Measurements from ENCODE around the gene PARN. TPM values are rescaled to one million over a fixed set of nuclear protein-coding genes. Genes with fewer than 3 reads are reported as not detected.

Gene PARN
- polyA plus RNA-seq, 1 donor from 2014 or later = 22.3 TPM

DNA sequence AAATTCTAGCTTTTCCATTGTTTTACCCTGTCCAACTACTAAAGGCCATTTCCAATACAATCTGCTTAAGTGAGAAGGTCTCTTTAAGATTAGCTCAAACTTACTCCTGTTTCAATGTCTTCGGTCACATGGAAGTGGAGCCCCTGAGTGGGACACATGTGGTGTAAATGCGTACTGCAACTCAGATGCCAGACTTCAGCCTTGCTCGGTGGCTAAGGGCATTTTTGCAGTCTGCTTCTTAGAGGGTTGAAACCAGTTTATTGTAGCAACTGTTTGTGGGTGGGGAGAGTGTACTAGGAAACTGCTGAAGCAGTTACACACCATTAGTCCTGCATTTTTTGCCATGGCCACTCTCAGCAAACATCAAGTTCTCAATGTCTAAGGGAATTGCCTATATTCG lies 140.6 kb downstream of the PARN start:
- Histone ChIP-seq H3K9me3 (ENCODE audit: low read length) (no peaks in the 10 kb centered on the region), H3K36me3 (ENCODE audit: insufficient read depth, low read length) (no peaks in the 10 kb centered on the region), H4K20me1 (ENCODE audit: insufficient read depth) (no peaks in the 10 kb centered on the region), H3K27ac (ENCODE audit: low read length) (no peak overlapping the region), H3F3A (ENCODE audit: insufficient read depth, low read length, poor library complexity, severe bottlenecking) (no peaks in the 10 kb centered on the region), H3K4me3 (ENCODE audit: low read length) (no peak overlapping the region), H3K4me2 (ENCODE audit: low read length) (no peak overlapping the region), H3K79me2 (replicated peaks; ENCODE audit: insufficient read depth, low read length) (no peaks in the 10 kb centered on the region), H3K9ac (ENCODE audit: low read length) (no peak overlapping the region), H2AFZ (ENCODE audit: low read depth, low read length) (no peak overlapping the region), H3K27me3 (ENCODE audit: insufficient read depth, low read depth, low read length) (no peaks in the 10 kb centered on the region), H3K9me2 (ENCODE audit: insufficient read depth, low read length) (no peaks in the 10 kb centered on the region)
- TF ChIP-seq, protein P1, sequence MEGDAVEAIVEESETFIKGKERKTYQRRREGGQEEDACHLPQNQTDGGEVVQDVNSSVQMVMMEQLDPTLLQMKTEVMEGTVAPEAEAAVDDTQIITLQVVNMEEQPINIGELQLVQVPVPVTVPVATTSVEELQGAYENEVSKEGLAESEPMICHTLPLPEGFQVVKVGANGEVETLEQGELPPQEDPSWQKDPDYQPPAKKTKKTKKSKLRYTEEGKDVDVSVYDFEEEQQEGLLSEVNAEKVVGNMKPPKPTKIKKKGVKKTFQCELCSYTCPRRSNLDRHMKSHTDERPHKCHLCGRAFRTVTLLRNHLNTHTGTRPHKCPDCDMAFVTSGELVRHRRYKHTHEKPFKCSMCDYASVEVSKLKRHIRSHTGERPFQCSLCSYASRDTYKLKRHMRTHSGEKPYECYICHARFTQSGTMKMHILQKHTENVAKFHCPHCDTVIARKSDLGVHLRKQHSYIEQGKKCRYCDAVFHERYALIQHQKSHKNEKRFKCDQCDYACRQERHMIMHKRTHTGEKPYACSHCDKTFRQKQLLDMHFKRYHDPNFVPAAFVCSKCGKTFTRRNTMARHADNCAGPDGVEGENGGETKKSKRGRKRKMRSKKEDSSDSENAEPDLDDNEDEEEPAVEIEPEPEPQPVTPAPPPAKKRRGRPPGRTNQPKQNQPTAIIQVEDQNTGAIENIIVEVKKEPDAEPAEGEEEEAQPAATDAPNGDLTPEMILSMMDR (IDR thresholded peaks at IDR 0.05; ENCODE audit: poor library complexity, severe bottlenecking) = peak; percentile 14
- no peak for TF ChIP-seq RAD21 (conservative IDR thresholded peaks at IDR 0.05)

DNA sequence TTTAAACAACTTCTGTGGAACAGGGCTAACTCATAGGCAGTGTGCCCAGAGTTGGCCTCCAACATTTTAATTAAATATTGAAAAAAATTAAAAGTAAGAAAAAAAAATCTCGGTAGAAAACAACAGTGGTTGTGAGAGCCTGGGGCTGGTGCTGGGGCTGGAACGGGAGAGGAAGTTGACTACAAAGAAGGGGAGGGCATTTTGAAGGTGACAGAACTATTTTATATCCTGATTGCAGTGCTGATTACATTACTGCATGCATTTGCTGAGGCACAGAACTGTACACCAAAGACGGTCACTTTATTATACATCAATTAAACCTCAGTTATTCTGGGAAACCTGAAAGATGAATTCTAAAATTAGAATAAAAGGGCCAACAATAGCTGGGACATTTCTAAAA lies 142.5 kb downstream of the PARN start:
- Histone ChIP-seq H3K9me2 (ENCODE audit: insufficient read depth, low read length) (no peaks in the 10 kb centered on the region), H3F3A (ENCODE audit: insufficient read depth, low read length, poor library complexity, severe bottlenecking) (no peaks in the 10 kb centered on the region), H3K79me2 (replicated peaks; ENCODE audit: insufficient read depth, low read length) (no peaks in the 10 kb centered on the region), H3K4me3 (ENCODE audit: low read length) (no peak overlapping the region), H3K4me2 (ENCODE audit: low read length) (no peak overlapping the region), H3K27ac (ENCODE audit: low read length) (no peak overlapping the region), H3K36me3 (ENCODE audit: insufficient read depth, low read length) (no peaks in the 10 kb centered on the region), H4K20me1 (ENCODE audit: insufficient read depth) (no peaks in the 10 kb centered on the region), H3K9ac (ENCODE audit: low read length) (no peak overlapping the region), H3K27me3 (ENCODE audit: insufficient read depth, low read depth, low read length) (no peaks in the 10 kb centered on the region), H2AFZ (ENCODE audit: low read depth, low read length) (no peak overlapping the region), H3K9me3 (ENCODE audit: low read length) (no peaks in the 10 kb centered on the region)
- no peak for TF ChIP-seq EZH2 (IDR thresholded peaks at IDR 0.05; ENCODE audit: borderline replicate concordance, insufficient read depth, low read length, poor library complexity, severe bottlenecking)
- no peak for TF ChIP-seq POLR2AphosphoS5 (IDR thresholded peaks at IDR 0.05)
- TF ChIP-seq, protein P2, sequence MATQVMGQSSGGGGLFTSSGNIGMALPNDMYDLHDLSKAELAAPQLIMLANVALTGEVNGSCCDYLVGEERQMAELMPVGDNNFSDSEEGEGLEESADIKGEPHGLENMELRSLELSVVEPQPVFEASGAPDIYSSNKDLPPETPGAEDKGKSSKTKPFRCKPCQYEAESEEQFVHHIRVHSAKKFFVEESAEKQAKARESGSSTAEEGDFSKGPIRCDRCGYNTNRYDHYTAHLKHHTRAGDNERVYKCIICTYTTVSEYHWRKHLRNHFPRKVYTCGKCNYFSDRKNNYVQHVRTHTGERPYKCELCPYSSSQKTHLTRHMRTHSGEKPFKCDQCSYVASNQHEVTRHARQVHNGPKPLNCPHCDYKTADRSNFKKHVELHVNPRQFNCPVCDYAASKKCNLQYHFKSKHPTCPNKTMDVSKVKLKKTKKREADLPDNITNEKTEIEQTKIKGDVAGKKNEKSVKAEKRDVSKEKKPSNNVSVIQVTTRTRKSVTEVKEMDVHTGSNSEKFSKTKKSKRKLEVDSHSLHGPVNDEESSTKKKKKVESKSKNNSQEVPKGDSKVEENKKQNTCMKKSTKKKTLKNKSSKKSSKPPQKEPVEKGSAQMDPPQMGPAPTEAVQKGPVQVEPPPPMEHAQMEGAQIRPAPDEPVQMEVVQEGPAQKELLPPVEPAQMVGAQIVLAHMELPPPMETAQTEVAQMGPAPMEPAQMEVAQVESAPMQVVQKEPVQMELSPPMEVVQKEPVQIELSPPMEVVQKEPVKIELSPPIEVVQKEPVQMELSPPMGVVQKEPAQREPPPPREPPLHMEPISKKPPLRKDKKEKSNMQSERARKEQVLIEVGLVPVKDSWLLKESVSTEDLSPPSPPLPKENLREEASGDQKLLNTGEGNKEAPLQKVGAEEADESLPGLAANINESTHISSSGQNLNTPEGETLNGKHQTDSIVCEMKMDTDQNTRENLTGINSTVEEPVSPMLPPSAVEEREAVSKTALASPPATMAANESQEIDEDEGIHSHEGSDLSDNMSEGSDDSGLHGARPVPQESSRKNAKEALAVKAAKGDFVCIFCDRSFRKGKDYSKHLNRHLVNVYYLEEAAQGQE (IDR thresholded peaks at IDR 0.05; ENCODE audit: borderline replicate concordance) = no peak
- TF ChIP-seq MXI1 (conservative IDR thresholded peaks at IDR 0.05; ENCODE audit: poor library complexity, severe bottlenecking) = no peak
- no peak for TF ChIP-seq EP300 (conservative IDR thresholded peaks at IDR 0.05; ENCODE audit: poor library complexity, severe bottlenecking)
- TF ChIP-seq SMC3 (conservative IDR thresholded peaks at IDR 0.05; ENCODE audit: poor library complexity) = no peak
- TF ChIP-seq RAD21 (conservative IDR thresholded peaks at IDR 0.05) = no peak
- TF ChIP-seq, protein P1 (IDR thresholded peaks at IDR 0.05; ENCODE audit: poor library complexity, severe bottlenecking) = no peak
- no peak for TF ChIP-seq TAF1 (IDR thresholded peaks at IDR 0.05; ENCODE audit: low read depth)

Measured in neural cell (in vitro differentiated cells).